Left ventricle myocardium superior (tissue), 1 donor: ENCODE data around the gene TRIP11. TPM values are rescaled to one million over a fixed set of nuclear protein-coding genes. Genes with fewer than 3 reads are reported as not detected.

Source experiments
- ATAC-seq: fragments of 200-7000 bp; cut with Tn5 transposase; one replicate; pipeline ENCODE4 v1.9.1; 2020; ENCODE audit warnings: mild to moderate bottlenecking, moderate library complexity
- DNase-seq: peaks from one replicate; pipeline ENCODE4 v3.0.0-alpha.2; 2020
- intact Hi-C: fragments of 100-400 bp; cut with micrococcal nuclease; formaldehyde crosslinking; loops from one replicate; pipeline ENCODE4 v1.11.0; 2022
- total RNA-seq: library from RNA; stranded (reverse); fragmentation: NEBNext Ultra II Directional; extraction: Animal tissue kit (Norgen Biotek cat#: 25700); gene quantifications from one replicate; pipeline ENCODE4 v1.2.1, GENCODE V29; 2021
- donor health status: DM: no; HTN: yes; CAD: no; lungs with severe emphysema.

The TRIP11 gene
- total RNA-seq, 1 donor from 2014 or later: 54.3 TPM

DNA sequence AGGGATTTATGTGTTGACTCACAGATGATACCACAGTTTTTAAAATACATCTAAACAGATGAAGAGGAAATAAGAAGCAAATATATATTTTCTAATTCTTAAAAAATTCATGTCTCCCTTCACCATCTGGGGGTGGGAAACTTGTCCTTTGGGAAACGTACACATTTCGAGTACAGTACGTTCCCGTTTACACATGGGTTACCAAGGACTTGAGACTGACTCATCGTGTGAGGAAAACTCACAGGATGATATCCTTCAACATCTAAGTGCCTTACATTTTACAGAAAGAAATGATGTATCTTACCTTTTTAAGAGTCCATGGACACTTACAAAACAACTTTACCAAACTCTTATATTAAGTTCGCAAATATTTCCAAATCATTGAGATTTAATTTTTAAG, 76.4 kb downstream of the TRIP11 start:
- ATAC-seq: peak; percentile 28
- DNase-seq: no peak
- intact Hi-C loops: no loop called here

GRCh38 chr14:91961297-91962220, 78.3 kb downstream of the TRIP11 start:
- intact Hi-C loops: no loop called here
- ATAC-seq (no peak), DNase-seq (no peak)

GRCh38 chr14:91957876-91958313, 82.0 kb downstream of the TRIP11 start:
- DNase-seq (no peak), ATAC-seq (no peak)
- intact Hi-C loops: no loop called here

- intact Hi-C loops: no loop called here
- DNase-seq: no peak
- ATAC-seq: no peak
These were observed 83.2 kb downstream of the TRIP11 start for GRCh38 chr14:91956616-91957015.

- DNase-seq (no peak), ATAC-seq (no peak)
- intact Hi-C loops: no loop called here
These were observed 84.7 kb downstream of the TRIP11 start for GRCh38 chr14:91955168-91955567.

DNA sequence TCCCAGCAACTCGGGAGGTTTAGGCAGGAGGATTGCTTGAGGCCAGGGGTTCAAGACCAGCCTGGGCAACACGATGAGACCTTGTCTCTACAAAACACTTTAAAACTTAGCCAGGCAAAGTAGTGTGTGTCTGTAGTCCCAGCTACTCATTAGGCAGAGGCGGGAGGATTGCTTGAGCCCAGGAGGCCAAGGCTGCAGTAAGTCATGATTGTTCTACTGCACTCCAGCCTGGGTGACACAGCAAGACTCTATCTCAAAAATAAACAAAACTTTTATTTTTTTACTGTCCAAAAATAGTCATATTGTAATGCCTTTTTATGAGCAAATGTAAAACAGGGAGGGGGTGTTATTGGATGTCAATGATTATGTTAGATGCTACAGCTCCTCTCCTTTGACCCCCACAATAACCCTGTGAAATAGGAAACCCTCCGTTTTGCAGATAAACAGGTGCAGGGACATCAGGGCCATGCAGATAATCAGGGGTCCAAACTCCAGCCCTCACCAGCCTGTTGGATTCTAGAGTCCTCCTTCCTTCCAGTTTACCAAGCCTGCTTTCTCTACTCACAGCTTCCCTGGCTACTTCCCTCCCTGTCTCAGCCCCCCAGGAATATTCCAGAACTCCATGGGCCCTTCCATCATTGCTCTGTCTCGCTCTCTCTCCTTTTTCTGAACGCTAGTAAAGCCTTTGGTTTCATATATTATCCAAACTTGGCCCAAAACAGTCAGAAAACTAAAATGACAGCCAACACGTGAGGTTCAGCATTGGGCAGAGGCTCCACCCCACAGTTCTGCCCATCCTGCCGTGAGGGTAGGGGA, 86.5 kb downstream of the TRIP11 start:
- ATAC-seq: no peak
- intact Hi-C loops: no loop called here
- DNase-seq: no peak

DNA sequence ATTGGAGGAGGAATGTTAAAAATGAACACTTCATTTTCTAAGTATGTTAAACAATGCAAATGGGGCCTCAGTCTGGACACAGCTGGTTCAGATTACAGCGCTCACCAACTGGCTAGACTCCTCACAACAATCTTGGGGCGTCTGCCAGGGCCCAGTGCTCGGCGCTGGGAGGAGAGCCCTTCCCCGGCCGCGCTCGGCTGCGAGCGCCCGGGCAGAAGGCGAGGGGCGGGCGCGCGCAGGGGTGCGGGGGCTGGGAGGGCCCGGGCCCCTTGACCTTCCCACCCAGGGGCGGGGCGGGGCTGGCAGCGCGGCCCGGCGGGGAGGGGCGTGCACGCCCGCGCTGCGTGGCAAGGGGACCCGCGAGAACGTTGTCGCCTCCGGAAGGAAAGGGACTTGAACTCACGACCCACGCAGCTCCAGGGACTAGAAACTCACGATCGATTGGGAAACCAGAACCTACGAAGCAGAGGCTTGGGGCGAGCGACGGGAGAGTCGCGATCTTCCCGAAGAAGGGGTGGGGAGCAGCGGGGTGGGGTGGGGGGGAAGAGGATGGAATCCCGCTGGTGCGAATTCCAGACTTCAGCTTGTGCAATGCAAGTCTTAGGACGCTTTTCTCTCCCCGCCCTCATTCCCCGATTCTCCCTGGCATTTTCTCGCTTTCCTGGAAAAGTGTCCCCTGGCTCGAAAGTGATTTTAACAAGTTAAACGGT, 92.2 kb downstream of the TRIP11 start, which contains the start of gene FBLN5:
TSS of gene FBLN5 (minus strand) at position 220 of the 710 bp plus-strand sequence. CDS start 465 bp downstream, outside the sequence.
- intact Hi-C loops: no loop called here
- DNase-seq: peak; percentile 83
- peak; percentile 94 for ATAC-seq

DNA sequence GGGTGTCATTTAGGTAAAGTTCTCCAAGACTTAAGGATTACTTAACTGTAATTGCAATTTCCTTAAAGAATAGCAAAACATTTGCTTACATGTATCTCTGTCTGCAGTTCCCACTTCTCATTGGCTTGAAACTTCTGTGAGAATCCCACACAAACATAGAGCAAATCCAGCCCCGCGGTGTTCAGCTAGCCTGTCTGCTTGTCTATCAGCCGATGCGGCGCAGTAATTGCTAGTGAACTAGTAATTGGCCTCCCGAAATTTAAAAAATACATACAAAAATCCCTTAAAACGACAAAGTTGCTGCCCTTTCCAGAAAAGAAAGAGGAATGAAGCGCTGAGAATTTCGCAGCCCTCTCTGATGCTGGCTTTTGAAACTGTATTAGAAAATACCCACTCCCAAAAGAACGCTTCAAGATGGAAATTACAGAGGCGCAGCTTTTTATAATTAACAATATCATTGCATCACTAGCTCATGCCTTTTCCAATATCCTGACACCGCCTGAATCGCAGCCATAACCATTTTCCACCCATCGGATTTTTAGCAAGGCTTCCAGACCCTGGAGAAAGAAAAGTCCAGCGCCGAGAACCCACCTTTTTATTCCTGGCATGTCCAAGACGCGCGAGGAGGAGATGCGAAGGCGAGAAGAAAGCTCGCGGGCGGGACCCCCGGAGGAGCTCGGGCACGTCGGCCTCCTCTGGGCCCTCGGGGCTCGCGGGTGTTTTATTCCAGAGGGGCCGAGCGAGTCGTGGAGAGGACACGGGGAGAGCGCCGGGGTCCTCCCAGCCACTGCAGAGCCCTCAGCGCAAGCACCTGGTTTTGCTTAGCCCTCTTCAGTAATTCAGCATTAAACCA, 93.0 kb downstream of the TRIP11 start:
- intact Hi-C loops: no loop called here

DNA sequence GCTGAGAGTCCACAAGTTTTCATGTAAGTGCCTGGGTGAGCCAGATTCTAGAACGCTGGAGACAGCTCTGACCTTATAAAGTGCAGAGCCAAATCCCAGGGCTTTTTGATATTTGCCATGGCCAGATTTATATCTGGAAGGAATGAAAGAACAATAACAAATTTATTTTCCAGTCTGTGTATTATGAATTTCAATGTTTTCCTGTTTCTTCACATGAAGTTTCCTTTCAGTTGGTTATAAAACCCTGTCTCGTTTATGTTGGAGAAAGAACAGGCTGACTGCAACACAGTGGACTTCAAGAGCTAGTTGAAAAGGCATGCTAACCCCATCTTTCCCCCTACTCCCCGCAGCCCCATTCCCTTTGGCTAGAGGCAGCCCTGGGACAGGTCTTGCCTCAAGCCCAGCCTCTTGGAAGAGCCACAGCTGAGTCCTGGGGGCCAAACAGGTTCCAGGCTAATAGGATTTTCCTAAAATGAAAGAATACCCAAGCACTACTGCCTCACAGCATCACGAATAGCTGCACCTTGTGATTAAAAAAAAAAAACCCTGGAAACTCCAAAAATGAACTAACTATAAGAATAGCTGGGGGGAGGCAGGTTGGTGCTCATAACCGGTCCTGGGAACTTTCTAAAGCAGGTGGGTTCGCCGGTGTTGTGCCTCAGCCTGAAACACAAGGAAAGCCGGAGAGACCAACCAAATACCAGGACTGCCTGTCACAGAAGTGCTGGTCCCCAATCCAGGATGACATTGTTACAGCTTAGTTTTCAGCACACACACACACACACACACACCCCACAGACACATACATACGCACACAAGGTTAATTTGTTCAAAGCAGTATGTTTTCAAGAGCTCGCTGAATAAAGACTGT, 93.9 kb downstream of the TRIP11 start:
- intact Hi-C loops: no loop called here
- peak; percentile 8 for ATAC-seq
- DNase-seq: no peak

More for the DNA sequence above, 93.0 kb downstream of the TRIP11 start:
- ATAC-seq (peak; percentile 42), DNase-seq (peak; percentile 57)

DNA sequence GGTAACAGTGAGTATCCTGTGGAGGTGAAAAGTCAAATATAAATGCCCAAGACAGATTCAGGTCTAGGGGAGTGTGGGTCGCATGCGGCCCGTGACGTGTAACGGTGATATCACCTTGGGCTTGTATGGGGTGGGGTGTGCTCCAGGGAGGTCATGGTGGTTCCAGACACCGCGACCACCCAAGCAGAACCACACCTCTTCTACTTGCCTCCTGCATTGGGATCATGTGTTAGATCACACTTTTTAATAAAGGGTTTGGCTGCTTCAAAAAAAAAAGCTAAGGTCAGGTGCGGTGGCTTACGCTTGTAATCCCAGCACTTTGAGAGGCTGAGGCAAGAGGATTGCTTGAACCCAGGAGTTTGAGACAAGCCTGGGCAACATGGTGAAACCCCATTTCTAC, 96.9 kb downstream of the TRIP11 start:
- ATAC-seq (no peak), DNase-seq (no peak)
- intact Hi-C loops: no loop called here

- intact Hi-C loops: no loop called here
- ATAC-seq: no peak
- DNase-seq: no peak
These were observed 97.7 kb downstream of the TRIP11 start for GRCh38 chr14:91942128-91942527.

- DNase-seq: no peak
- no peak for ATAC-seq
- intact Hi-C loops: no loop called here
These were observed 99.7 kb downstream of the TRIP11 start for GRCh38 chr14:91940209-91940608.

DNA sequence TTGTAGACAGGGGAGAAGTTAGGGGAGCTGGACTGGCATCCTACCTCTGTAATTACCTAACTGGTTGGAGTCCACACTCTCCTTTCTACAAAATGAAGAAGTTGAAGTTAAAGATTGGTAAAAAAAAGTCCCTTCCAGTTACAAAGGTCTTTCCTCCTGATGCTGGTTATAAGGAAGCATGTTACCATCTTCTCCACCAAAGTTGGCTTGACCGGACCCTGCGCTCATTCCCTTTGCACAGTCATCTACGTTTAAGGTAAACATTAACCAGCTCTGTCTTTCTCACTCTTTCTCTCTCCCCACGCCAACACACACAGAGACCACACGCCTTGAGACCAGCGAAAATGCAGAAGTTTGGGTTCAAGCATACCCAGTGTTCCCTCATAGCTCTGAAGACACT, 104.3 kb downstream of the TRIP11 start:
- intact Hi-C loops: no loop called here
- ATAC-seq: no peak
- no peak for DNase-seq

DNA sequence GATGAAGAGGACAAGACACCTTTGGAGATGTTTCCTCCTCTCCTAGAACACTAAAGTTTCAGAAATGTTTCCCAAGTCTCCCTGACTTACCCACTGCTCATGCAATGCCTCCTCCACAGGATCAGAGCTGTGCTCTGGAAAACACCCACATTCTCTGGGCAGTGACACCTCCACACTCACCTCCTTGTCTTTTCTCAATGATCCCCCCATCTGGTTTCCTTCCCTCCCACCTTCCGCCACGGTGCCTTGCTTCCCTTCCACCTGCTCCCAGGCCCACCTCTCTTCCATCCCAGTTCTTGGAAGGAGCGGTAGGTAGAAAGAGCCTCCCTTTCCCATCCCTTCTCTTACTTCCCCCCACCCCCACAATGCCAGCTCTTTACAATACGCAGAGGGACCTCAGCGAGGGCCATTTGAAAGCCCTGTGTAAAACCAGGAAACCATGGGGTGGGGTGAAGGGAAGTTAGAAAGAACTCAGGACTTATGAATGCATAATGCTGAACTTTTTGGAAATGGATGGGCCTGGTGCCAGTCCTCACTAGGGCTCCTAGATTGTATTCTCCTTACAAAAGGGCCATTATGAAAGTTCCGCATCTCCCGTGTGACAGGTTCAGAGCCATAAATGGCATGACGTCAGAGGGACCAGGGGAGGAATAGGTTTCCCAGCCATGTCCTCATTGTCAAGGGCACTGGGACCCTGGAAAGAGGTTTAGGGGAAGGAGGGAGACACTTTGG, 105.1 kb downstream of the TRIP11 start:
- ATAC-seq (no peak), DNase-seq (no peak)
- intact Hi-C loops: no loop called here

GRCh38 chr14:91931478-91932088, 108.3 kb downstream of the TRIP11 start:
- intact Hi-C loops: no loop called here
- DNase-seq: no peak
- peak; percentile 79 for ATAC-seq

- no peak for ATAC-seq
- intact Hi-C loops: no loop called here
- DNase-seq: no peak
These were observed 110.2 kb downstream of the TRIP11 start for GRCh38 chr14:91929700-91930099.

DNA sequence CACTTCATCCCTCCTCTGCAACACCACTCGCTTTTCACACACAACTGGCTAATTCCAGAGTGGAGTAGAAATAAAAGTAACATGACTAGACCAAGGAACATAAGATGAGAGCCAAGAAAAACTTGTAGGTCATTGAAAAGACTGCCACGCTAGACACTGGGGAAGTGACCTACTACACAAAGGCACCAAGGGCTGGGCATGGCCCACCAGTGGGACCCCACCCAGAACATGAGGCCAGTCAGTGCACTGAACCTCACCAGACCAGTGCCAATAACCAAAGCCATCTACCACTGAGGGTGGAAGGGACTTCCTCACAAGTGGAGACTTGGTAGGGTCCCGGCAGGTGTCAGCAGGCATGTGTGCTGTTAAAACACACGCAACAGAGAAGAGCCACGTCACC, 112.1 kb downstream of the TRIP11 start:
- ATAC-seq: no peak
- DNase-seq: no peak
- intact Hi-C loops: no loop called here
